OCI-LY1 (cell line): ENCODE results near the gene GABRG3.

Experiments used
- H2AFZ ChIP-seq: fragments of 200-600 bp; sonication (generic), shearing (Covaris generic); 2 replicates; pipeline ENCODE4 v1.6.0; 2014; ENCODE audit warnings: antibody characterized with exemption, mild to moderate bottlenecking, low read length
- H3F3A ChIP-seq: fragments of 200-600 bp; sonication (generic), shearing (Covaris generic); 2 replicates; pipeline ENCODE4 v1.6.0; 2014; ENCODE audit warnings: mild to moderate bottlenecking, antibody characterized with exemption, low read length, moderate library complexity; ENCODE audit not compliant: insufficient read depth
- H3K27ac ChIP-seq: fragments of 200-600 bp; sonication (generic); 2 replicates; pipeline ENCODE4 v1.5.1; 2014; ENCODE audit warnings: low read length, mixed run types, mild to moderate bottlenecking, low read depth; ENCODE audit not compliant: poor library complexity, severe bottlenecking
- H3K27me3 ChIP-seq: fragments of 200-600 bp; sonication (generic); 2 replicates; pipeline ENCODE4 v1.6.0; 2014; ENCODE audit warnings: antibody characterized with exemption, mild to moderate bottlenecking, low read length, moderate library complexity; ENCODE audit not compliant: insufficient read depth
- H3K36me3 ChIP-seq: fragments of 200-600 bp; sonication (generic); 2 replicates; pipeline ENCODE4 v1.6.1; 2014; ENCODE audit warnings: mild to moderate bottlenecking, antibody characterized with exemption, low read length, moderate library complexity, mixed read lengths; ENCODE audit not compliant: insufficient read depth
- H3K4me1 ChIP-seq: fragments of 200-600 bp; sonication (generic); 2 replicates; pipeline ENCODE4 v1.5.1; 2014; ENCODE audit warnings: mild to moderate bottlenecking, low read length, moderate library complexity; ENCODE audit not compliant: insufficient read depth, severe bottlenecking
- H3K4me2 ChIP-seq: fragments of 200-600 bp; sonication (generic), shearing (Covaris generic); 2 replicates; pipeline ENCODE4 v1.6.1; 2014; ENCODE audit warnings: low read length
- H3K4me3 ChIP-seq: fragments of 200-600 bp; sonication (generic); 2 replicates; pipeline ENCODE4 v1.5.1; 2014; ENCODE audit warnings: low read length, low read depth, mild to moderate bottlenecking, mixed read lengths; ENCODE audit not compliant: poor library complexity, severe bottlenecking
- H3K79me2 ChIP-seq: fragments of 200-600 bp; shearing (Covaris generic); 2 replicates; pipeline ENCODE4 v1.6.1; 2016; ENCODE audit warnings: mixed run types, low read length, mixed read lengths; ENCODE audit not compliant: insufficient read depth
- H3K9ac ChIP-seq: fragments of 200-600 bp; sonication (generic), shearing (Covaris generic); 2 replicates; pipeline ENCODE4 v1.6.1; 2014; ENCODE audit warnings: mild to moderate bottlenecking, low read length, mixed read lengths
- H3K9me2 ChIP-seq: fragments of 200-600 bp; sonication (generic), shearing (Covaris generic); 2 replicates; pipeline ENCODE4 v1.6.1; 2014; ENCODE audit warnings: low read depth, mild to moderate bottlenecking, low read length, mixed read lengths
- H3K9me3 ChIP-seq: fragments of 200-600 bp; shearing (Covaris generic); 2 replicates; pipeline ENCODE4 v1.6.1; 2014; ENCODE audit warnings: low read length, mixed read lengths
- H4K20me1 ChIP-seq: fragments of 200-600 bp; sonication (generic), shearing (Covaris generic); 2 replicates; pipeline ENCODE4 v1.6.0; 2016; ENCODE audit warnings: mild to moderate bottlenecking, low read length; ENCODE audit not compliant: insufficient read depth
- EZH2 ChIP-seq: fragments of 200-600 bp; sonication (generic), shearing (Covaris generic); IDR thresholded peaks from 2 replicates; pipeline ENCODE4 v1.8.0; 2017; ENCODE audit warnings: borderline replicate concordance, mixed run types, mild to moderate bottlenecking, antibody characterized with exemption, low read length, moderate library complexity, mixed read lengths
- TF ChIP-seq, protein P1 (sequence below): fragments of 200-600 bp; sonication (generic), shearing (Covaris generic); IDR thresholded peaks from 2 replicates; pipeline ENCODE4 v1.5.1; 2017; ENCODE audit warnings: mild to moderate bottlenecking, antibody characterized with exemption, low read length, moderate library complexity, mixed read lengths

The GABRG3 gene

GRCh38 chr15:27057904-27058645, 87.1 kb downstream of the GABRG3 start:
- Histone ChIP-seq H3K36me3 (no peaks in the 10 kb centered on the region), H3K27ac (no peak overlapping the region), H3K4me3 (no peak overlapping the region), H4K20me1 (no peaks in the 10 kb centered on the region), H3K9ac (no peak overlapping the region), H3K79me2 (no peaks in the 10 kb centered on the region), H3K9me3 (no peaks in the 10 kb centered on the region), H3F3A (no peaks in the 10 kb centered on the region), H3K27me3 (no peaks in the 10 kb centered on the region), H2AFZ (no peak overlapping the region), H3K9me2 (no peaks in the 10 kb centered on the region), H3K4me2 (no peak overlapping the region), H3K4me1 (no peaks in the 10 kb centered on the region)
- TF ChIP-seq, protein P1, sequence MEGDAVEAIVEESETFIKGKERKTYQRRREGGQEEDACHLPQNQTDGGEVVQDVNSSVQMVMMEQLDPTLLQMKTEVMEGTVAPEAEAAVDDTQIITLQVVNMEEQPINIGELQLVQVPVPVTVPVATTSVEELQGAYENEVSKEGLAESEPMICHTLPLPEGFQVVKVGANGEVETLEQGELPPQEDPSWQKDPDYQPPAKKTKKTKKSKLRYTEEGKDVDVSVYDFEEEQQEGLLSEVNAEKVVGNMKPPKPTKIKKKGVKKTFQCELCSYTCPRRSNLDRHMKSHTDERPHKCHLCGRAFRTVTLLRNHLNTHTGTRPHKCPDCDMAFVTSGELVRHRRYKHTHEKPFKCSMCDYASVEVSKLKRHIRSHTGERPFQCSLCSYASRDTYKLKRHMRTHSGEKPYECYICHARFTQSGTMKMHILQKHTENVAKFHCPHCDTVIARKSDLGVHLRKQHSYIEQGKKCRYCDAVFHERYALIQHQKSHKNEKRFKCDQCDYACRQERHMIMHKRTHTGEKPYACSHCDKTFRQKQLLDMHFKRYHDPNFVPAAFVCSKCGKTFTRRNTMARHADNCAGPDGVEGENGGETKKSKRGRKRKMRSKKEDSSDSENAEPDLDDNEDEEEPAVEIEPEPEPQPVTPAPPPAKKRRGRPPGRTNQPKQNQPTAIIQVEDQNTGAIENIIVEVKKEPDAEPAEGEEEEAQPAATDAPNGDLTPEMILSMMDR: no peak
- TF ChIP-seq EZH2: no peak

- no peak overlapping the region for H3K9ac ChIP-seq
- no peaks in the 10 kb centered on the region for H3K4me1 ChIP-seq
- H3K79me2 ChIP-seq: no peaks in the 10 kb centered on the region
- H3K4me3 ChIP-seq: no peak overlapping the region
- TF ChIP-seq EZH2: no peak
- TF ChIP-seq, protein P1: no peak
- H3K9me3 ChIP-seq: no peaks in the 10 kb centered on the region
- no peaks in the 10 kb centered on the region for H3K36me3 ChIP-seq
- no peaks in the 10 kb centered on the region for H3K27me3 ChIP-seq
- no peaks in the 10 kb centered on the region for H3K9me2 ChIP-seq
- no peaks in the 10 kb centered on the region for H3F3A ChIP-seq
- H2AFZ ChIP-seq: no peak overlapping the region
- no peak overlapping the region for H3K4me2 ChIP-seq
- no peaks in the 10 kb centered on the region for H4K20me1 ChIP-seq
- no peak overlapping the region for H3K27ac ChIP-seq
These were observed 88.0 kb downstream of the GABRG3 start for GRCh38 chr15:27058939-27059338.

GRCh38 chr15:27059610-27060202, 88.7 kb downstream of the GABRG3 start:
- Histone ChIP-seq H3K9me3 (no peaks in the 10 kb centered on the region), H3K9ac (no peak overlapping the region), H3K27me3 (no peaks in the 10 kb centered on the region), H3K79me2 (no peaks in the 10 kb centered on the region), H3K4me1 (no peaks in the 10 kb centered on the region), H3K27ac (no peak overlapping the region), H3F3A (no peaks in the 10 kb centered on the region), H3K36me3 (no peaks in the 10 kb centered on the region), H3K4me3 (no peak overlapping the region), H3K9me2 (no peaks in the 10 kb centered on the region), H4K20me1 (no peaks in the 10 kb centered on the region), H2AFZ (no peak overlapping the region), H3K4me2 (no peak overlapping the region)
- TF ChIP-seq EZH2: no peak
- TF ChIP-seq, protein P1: peak; percentile 70
